Glomerular endothelial cell (primary cell): Measurements from ENCODE around the gene TMEM201. TPM values are rescaled to one million over a fixed set of nuclear protein-coding genes. Genes with fewer than 3 reads are reported as not detected.
"Not testable (repeated sequence)": the region's sequence is repeated elsewhere in the genome, so short reads cannot be mapped to it uniquely, and the experiment has no call there.

Experiments
- DNase-seq: peaks from one replicate; pipeline ENCODE4 v3.0.0-alpha.2; 2011; ENCODE audit warnings: low read depth, low spot score; ENCODE audit errors: extremely low read depth
- total RNA-seq: library from RNA; depleted of rRNA; stranded (reverse); fragments of >200 nt; gene quantifications from 2 replicates; pipeline ENCODE4 v1.2.3, GENCODE V29; 2015

The TMEM201 gene, protein sequence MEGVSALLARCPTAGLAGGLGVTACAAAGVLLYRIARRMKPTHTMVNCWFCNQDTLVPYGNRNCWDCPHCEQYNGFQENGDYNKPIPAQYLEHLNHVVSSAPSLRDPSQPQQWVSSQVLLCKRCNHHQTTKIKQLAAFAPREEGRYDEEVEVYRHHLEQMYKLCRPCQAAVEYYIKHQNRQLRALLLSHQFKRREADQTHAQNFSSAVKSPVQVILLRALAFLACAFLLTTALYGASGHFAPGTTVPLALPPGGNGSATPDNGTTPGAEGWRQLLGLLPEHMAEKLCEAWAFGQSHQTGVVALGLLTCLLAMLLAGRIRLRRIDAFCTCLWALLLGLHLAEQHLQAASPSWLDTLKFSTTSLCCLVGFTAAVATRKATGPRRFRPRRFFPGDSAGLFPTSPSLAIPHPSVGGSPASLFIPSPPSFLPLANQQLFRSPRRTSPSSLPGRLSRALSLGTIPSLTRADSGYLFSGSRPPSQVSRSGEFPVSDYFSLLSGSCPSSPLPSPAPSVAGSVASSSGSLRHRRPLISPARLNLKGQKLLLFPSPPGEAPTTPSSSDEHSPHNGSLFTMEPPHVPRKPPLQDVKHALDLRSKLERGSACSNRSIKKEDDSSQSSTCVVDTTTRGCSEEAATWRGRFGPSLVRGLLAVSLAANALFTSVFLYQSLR
- total RNA-seq, result 13.5 and 20.2 TPM in 2 replicates

- no peak for DNase-seq
Measured at GRCh38 chr1:9588551-9589143, at the start of gene TMEM201. Gene TMEM201 (plus strand): TSS chr1:9588911. CDS start chr1:9588931, 20 bp downstream.

GRCh38 chr1:9539165-9539828 is 49.4 kb upstream of the TMEM201 start, which contains the start of gene SLC25A33:
Gene SLC25A33 (plus strand): TSS chr1:9539465. CDS start chr1:9539692, 227 bp downstream.
- peak; percentile 83 for DNase-seq

- DNase-seq, result no peak
Measured at GRCh38 chr1:9539829-9540550, 48.7 kb upstream of the TMEM201 start.

DNA sequence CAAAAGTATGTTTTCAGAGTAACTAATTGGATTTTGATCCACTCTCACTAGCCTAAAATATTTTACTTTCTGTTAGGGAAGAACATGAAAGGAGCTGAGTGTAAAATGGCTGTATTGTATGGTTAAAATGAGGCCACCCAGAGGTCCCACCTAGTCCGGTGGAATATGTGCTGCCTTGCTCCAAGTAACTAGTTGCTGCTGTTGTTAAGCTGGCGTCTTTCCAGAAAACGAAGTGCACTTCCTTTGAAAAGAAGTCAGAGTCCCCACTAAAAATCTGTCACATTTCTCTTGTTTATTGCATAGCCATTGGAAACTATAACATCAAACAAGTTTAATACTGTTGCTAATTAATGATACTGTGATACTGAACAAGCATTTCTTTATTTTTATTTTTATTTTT is 46.3 kb upstream of the TMEM201 start:
- peak; percentile 23 for DNase-seq

GRCh38 chr1:9544926-9545325 is 43.8 kb upstream of the TMEM201 start:
- DNase-seq, result no peak

DNA sequence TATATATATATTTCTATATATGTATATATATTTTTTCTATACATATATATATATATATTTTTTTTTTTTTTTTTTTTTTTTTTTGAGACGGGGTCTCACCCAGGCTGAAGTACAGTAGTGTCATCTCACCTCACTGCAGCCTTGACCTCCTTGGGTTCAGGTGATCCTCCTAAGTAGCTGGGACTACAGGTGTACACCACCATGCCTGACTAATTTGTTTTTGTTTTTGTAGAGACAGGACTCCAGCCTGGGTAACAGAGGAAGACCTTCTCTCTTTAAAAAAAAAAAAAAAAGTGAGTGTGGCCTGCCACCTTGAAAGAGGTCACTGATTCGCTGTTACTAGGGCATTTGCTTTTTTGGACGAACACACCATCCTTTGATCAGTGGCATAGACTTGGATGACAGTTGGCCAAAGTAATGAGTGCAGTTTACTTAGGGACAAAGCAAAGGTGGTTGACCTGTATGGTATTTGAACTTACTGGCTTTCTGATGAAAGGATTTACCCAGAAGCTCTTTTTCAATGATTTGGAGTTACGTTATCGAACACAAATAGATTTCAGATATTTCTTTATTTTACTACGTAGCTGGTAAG is 38.7 kb upstream of the TMEM201 start:
- no peak for DNase-seq

GRCh38 chr1:9551984-9552383 is 36.7 kb upstream of the TMEM201 start:
- no peak for DNase-seq

DNA sequence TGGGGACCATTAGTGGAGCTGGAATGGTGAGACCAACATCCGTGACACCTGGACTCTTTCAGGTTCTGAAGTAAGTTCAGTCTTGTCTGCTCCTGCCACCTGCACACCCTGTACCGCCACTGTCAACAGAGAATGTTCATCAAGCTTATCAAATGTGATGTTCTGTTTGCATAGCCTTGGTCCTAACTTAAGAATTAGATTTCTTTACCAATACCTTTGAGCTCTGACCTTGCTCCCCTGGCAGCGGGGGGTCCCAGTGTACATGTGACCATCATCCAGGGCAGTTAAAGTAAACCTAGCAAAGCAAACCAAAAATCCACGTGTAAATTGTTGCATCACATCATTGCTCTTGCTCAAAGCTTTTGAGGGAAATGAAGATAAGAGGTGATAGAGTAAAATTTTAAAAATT is 35.0 kb upstream of the TMEM201 start:
- no peak for DNase-seq

DNA sequence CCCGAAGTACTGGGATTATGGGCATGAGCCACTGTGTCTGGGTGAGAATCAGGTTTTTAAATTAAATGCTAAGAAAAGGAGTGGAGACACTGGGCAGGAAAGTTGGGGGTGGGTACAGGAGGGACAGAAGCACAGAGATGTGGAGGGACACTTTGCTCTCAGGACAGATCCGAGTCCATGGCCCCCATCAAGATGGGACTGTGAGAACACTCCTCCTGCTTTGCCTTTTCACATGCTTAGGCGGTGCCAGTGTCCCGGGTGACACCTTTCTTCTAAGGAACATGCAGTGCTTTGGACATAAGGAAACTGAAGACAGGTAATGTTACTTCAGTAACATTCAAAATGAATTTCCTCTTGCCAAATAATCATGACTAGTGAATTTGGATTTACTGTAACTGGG is 32.8 kb upstream of the TMEM201 start:
- DNase-seq, result no peak

GRCh38 chr1:9557624-9558023 is 31.1 kb upstream of the TMEM201 start:
- DNase-seq, result no peak

- DNase-seq, result no peak
Measured at GRCh38 chr1:9558271-9558945, 30.3 kb upstream of the TMEM201 start.

- DNase-seq, result no peak
Measured at GRCh38 chr1:9558946-9559545, 29.7 kb upstream of the TMEM201 start.

DNA sequence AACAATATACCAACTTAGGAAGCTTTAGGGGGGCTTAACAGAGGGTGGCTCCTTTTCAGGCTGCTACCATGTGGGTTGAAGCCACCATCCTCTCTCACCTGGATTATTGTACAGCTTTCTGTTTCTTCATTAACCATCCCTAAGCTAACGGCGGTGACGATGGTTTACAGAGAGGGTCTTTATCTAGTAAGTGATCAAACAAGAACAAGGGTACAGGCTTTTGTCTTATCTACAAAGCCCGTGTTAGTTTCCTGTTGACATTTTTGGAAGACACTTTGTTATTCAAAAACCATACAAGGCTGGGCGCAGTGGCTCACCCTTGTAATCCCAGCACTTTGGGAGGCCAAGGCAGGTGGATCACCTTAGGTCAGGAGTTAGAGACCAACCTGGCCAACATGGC is 29.0 kb upstream of the TMEM201 start:
- no peak for DNase-seq

- DNase-seq, result not testable (repeated sequence)
Measured at GRCh38 chr1:9560090-9560489, 28.6 kb upstream of the TMEM201 start.

- DNase-seq, result peak; percentile 84
Measured at GRCh38 chr1:9561429-9561828, 27.3 kb upstream of the TMEM201 start.

DNA sequence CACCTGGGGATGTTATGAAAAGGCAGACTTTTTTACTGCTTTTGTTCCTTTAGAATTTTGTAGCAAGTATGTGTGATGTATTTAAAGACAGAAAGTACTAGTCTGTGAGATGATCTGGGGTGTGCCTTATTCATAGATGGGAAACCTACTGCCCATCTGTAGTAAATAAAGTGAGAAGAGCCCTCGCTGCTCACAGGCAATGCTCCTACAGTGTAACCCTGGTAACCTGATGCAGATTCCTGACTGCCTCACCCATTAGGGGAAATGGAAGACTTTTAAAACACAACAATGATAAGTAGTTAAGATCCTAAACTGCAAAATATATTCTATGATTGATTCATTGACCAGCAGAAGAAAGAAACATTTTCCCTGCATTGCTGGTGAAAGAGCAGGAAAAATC is 19.4 kb upstream of the TMEM201 start:
- no peak for DNase-seq

- not testable (repeated sequence) for DNase-seq
Measured at GRCh38 chr1:9570886-9571529, 17.7 kb upstream of the TMEM201 start.

DNA sequence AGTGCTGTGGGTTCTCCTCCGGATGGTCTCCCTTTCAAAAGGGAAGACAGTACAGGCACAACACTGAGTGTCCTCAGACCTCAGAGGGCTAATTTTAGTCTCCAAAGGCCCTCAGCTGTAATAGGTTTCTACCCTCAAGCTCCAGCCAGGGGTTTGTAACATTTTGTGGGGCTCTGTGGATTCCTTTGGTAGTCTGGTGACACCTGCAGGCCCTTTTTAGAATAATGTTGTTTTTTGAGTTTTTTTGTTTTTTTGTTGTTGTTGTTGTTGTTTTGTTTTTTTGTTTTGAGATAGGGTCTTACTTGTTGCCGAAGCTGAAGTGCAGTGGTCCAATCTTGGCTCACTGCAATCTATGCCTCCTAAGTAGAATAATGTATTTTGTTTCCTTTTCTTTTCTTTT is 15.0 kb upstream of the TMEM201 start:
- DNase-seq, result no peak

GRCh38 chr1:9575486-9575885 is 13.2 kb upstream of the TMEM201 start:
- no peak for DNase-seq
